Measurements from ENCODE around the gene PAF1.

- TF ChIP-seq CTCF (IDR thresholded peaks at IDR 0.05) (no peak), EP300 (IDR thresholded peaks at IDR 0.05) (no peak), POLR2A (IDR thresholded peaks at IDR 0.05) (no peak)
Measured at GRCh38 chr19:39384839-39385568, 5.9 kb downstream of the PAF1 start.

All from gastroesophageal sphincter (tissue), 3 donors.